GM23248 (cell line): ENCODE measurements around the gene ADAM12.

Experiments
- EZH2 ChIP-seq: fragments of 200-600 bp; sonication (generic); IDR thresholded peaks from 2 replicates; pipeline ENCODE4 v1.6.1; 2018; ENCODE audit warnings: antibody characterized with exemption, mild to moderate bottlenecking; ENCODE audit not compliant: insufficient read depth, poor library complexity, severe bottlenecking
- EZH2phosphoT487 ChIP-seq: fragments of 200-600 bp; sonication (generic); IDR thresholded peaks from 2 replicates; pipeline ENCODE4 v1.6.1; 2018; ENCODE audit warnings: antibody characterized with exemption, moderate library complexity, mild to moderate bottlenecking, low read depth; ENCODE audit not compliant: insufficient read depth

DNA sequence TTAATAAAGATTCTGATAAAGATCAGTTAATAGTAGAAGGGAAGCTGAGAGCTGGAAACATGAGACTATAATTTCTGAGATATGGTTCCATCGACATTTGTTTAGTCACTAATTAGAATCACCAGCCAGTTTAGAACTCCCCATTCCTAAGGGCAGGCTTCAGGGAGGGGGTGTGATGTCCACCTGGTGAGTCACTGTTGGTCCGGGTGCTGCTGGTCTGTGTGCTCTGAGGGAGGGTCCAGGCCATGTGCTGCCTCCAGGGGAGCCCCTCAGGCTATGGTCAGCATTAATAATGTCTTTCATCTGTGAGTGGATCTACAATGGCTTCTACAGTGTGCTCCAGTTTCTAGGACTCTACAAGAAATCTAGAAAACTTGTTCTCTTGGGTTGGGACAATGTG is 115.8 kb downstream of the ADAM12 start:
- TF ChIP-seq EZH2 = no peak
- TF ChIP-seq EZH2phosphoT487 = no peak
